HG03066 (cell line): ENCODE results near the gene DACH1.

ENCODE experiments used
- ATAC-seq: cut with Tn5 transposase; IDR thresholded peaks from one replicate; pipeline ENCODE4 v1.9.1; 2021; ENCODE audit warnings: low read depth; ENCODE audit not compliant: unreplicated experiment

The DACH1 gene

GRCh38 chr13:71514900-71515743 is 351.9 kb downstream of the DACH1 start:
- no peak for ATAC-seq

GRCh38 chr13:71513411-71514033 is 353.5 kb downstream of the DACH1 start:
- ATAC-seq: no peak

- no peak for ATAC-seq
Measured at GRCh38 chr13:71503781-71504180, 363.2 kb downstream of the DACH1 start.

- no peak for ATAC-seq
Measured at GRCh38 chr13:71499944-71500514, 367.0 kb downstream of the DACH1 start.

DNA sequence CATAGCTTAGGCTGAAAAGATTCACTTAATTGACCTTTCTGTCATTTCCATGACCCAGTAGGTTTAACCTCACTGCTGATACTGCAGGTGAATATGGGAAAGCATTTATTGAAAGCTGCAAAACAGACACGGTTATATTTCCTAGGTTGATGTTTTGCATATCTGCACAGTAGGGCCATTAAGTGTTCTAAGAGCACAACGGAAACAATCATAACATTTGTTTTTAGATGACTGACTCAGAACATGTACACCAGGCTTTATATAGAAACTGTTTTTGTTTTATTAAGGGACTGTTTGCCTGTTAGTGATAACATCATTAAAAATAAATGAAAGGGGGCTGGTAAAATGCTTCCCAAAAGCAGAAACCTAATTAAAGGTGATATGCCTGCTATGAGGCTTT is 367.8 kb downstream of the DACH1 start:
- no peak for ATAC-seq

DNA sequence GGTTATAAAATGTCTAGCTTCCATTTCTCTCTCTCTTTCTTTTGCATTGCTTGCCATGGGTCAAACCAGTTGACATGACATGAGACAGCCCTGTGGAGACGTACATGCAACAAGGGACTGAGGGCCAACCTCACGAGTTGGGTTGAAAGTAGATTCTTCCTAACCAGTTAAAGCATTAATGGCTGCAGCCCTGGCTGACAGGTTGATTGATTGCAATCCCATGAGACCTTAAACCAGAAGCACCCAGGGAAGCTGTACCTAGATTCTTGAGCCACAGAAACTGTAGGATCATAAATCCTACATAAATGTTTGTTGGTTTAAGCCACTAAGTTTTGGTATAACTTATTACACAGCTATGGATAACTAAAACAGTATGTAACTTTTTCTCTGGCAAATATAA is 373.8 kb downstream of the DACH1 start:
- no peak for ATAC-seq

DNA sequence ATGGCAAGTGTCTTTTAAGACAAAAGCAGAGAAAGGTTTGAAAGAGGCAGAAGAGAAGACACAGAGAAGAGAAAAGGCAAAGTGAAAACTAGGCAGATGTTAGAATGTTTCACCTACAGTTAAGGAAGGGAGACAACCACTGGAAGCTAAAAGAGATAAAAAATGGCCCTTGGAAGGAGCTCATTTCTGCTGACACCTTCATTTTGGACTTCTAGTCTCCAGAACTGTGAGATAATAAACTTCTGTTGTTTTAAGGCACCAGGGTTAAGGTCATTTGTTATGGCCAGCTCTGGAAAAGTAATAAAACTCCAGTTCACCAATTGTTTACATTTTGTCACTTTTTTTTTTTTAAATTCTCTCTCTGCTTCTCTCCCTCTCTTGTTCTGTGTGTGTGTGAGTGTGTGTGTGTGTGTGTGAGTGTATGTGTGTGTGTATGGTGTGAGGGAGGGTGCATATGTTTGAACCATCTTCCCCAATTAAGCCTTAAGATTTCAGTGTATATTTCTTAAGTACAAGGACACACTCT is 374.6 kb downstream of the DACH1 start:
- ATAC-seq: no peak

DNA sequence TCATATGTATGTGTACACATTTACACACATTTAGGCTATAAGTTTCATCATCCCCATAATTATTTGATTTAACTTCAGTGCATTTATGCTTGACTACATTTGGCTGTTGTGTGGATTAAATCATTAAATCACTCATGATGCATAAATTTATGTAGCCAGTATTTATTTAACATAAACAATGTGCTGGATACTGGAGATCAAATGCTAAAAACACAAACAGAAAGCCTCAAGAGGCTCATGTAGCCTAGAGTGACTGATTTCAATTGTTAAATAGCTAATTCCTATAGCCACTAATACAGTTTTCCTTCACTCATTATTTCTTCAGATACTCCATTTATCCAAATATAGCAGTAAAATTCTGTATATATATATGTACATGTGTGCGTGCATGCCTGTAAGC is 376.0 kb downstream of the DACH1 start:
- no peak for ATAC-seq

DNA sequence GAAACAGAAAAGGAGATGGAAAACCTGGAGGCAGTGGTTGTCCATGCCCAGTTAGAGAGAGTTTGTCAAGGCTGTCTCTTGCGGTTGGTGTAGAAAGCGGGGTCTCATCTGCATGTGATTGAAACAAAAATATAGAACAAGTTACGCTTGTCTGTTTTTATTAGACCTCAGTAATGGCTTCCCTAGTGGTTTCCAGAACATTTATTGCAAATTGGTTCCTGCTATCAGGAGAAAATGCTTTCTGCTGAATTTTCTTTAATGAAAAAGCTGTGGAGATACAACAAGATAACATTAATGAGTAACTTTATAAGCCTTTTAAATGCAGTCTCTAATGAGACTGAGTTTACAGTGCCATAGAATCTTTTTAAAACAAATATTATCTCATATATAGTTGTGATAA is 378.0 kb downstream of the DACH1 start:
- ATAC-seq: no peak

DNA sequence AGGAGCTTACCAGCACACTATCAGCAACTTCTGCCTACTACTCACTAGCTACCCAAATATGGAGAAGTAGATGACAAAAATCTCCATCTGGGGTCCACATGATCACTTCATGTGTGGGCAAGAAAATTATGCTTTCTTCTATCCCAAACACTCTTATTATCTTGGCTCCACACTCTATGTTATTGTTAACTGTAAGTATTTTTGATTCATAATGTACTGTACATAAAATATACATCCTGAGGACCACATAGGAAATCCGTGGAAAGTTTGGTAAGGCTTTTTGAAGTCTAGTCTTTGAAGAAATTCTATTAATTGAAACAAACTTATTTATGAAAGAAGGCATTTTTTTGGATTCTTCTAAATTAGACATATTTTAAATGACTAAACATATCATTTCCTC is 378.8 kb downstream of the DACH1 start:
- no peak for ATAC-seq

DNA sequence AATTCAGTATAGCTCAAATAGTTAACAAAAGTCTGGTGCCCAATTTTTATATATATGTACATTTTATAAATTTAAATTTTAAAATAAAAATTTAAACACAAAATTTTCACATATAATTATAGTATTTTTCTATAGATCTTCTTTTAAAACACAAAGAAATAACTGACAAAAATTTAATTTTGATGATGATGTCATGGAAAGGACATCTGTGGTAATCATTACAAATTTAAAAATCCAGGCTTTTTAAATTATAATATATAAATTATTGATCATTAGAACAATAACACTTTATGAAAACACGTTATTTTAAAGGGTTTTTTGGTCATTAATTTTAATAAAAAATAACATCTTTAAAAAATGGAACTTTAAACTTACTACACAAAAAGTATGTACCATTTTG is 381.1 kb downstream of the DACH1 start:
- no peak for ATAC-seq

GRCh38 chr13:71483733-71484132 is 383.3 kb downstream of the DACH1 start:
- ATAC-seq: no peak

- ATAC-seq: no peak
Measured at GRCh38 chr13:71481501-71481900, 385.5 kb downstream of the DACH1 start.

- no peak for ATAC-seq
Measured at GRCh38 chr13:71481046-71481445, 386.0 kb downstream of the DACH1 start.

GRCh38 chr13:71477735-71478134 is 389.3 kb downstream of the DACH1 start:
- no peak for ATAC-seq

DNA sequence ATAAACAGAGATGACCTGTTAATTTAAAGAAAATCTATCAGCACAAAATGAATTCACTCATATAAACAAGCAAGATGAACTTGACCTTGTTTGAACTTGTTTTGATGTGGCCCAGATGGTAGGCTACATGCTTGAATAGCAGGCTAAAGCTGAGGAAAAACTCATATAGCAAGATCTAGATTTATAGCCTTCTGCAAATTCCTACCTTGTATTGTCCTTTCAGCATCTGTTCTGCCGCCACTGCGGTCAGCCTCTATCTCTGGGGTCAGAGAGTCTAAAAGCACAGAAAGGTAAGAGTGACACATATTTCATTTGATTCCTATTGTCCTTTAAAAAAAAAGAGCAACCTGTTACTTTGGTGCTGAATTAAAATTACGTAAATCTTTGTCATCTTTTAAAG is 392.1 kb downstream of the DACH1 start:
- no peak for ATAC-seq

DNA sequence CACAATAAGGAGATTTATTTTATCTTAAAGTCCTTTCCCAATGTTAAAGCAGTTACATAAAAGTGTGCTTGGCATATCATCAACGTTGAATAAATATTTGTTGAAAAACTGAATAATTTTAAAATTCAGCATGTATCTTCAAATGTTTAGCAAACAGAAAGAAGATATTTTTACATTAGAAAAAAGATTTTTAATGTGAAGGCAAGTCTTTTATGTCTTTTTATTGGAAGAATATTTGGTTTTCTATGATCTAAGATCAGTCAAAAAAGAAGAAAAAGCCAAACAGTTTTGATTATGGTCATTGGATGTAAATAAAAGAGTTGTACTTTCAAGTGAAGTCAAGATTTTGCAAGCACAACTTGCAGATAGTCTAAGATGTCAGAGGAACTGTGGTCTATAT is 397.4 kb downstream of the DACH1 start:
- no peak for ATAC-seq

DNA sequence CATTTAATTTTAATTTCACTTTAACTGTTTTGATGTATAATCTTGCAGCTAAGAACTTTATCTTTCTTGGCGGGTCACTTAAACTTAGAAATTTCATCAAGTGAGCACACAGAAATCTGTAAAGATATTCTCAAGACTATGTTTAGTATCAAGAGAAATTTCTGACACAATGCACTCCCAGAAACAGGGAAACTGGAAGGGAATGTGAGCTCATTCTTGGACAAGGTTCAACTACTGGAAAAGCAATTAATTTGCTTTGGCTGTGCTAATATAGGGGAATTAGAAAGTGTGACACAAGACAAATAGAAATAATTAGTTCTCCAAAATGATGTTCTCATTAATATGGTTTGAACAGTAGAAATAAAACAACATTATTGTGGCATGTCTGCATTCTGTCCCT is 402.3 kb downstream of the DACH1 start:
- no peak for ATAC-seq

- ATAC-seq: no peak
Measured at GRCh38 chr13:71461892-71462291, 405.1 kb downstream of the DACH1 start.

GRCh38 chr13:71460211-71460610 is 406.8 kb downstream of the DACH1 start:
- ATAC-seq: no peak

GRCh38 chr13:71459708-71460107 is 407.3 kb downstream of the DACH1 start:
- ATAC-seq: no peak

- no peak for ATAC-seq
Measured at GRCh38 chr13:71457645-71458044, 409.4 kb downstream of the DACH1 start.
